Nephron progenitor cell (in vitro differentiated cells): ENCODE measurements around the gene DUSP15.
A peak's percentile ranks its signal among the peaks of the same experiment; 100 is the strongest.

Experiments
- DNase-seq: peaks from one replicate; pipeline ENCODE4 v3.0.0; 2021
- H3K27ac Mint-ChIP-seq: 2 replicates; pipeline ENCODE4 v1.8.0; 2021; ENCODE audit warnings: mild to moderate bottlenecking, moderate library complexity, mixed read lengths
- H3K27me3 Mint-ChIP-seq: 2 replicates; pipeline ENCODE4 v1.8.0; 2021; ENCODE audit warnings: mild to moderate bottlenecking, low read depth, mixed read lengths; ENCODE audit not compliant: poor library complexity
- H3K36me3 Mint-ChIP-seq: 2 replicates; pipeline ENCODE4 v1.8.0; 2021; ENCODE audit warnings: low read depth, mixed read lengths
- H3K4me1 Mint-ChIP-seq: 2 replicates; pipeline ENCODE4 v1.8.0; 2021; ENCODE audit warnings: mixed read lengths
- H3K4me3 Mint-ChIP-seq: 2 replicates; pipeline ENCODE4 v1.8.0; 2021; ENCODE audit warnings: mild to moderate bottlenecking, moderate library complexity, mixed read lengths
- H3K9me3 Mint-ChIP-seq: 2 replicates; pipeline ENCODE4 v1.8.0; 2021; ENCODE audit warnings: mild to moderate bottlenecking, moderate library complexity, mixed read lengths
- CTCF ChIP-seq: fragments of 200-600 bp; sonication (generic); IDR thresholded peaks from 2 replicates; pipeline ENCODE4 v1.5.0; 2021; ENCODE audit warnings: antibody characterized with exemption

DUSP15 gene

GRCh38 chr20:31879143-31879987 is 9.0 kb upstream of the DUSP15 start:
- Mint-ChIP-seq H3K27me3 (peaks cover 22% of the 10 kb centered on the region), H3K27ac (peak overlapping the region; percentile 97), H3K9me3 (no peaks in the 10 kb centered on the region), H3K4me3 (peak overlapping the region; percentile 94), H3K36me3 (peaks cover 11% of the 10 kb centered on the region), H3K4me1 (peaks cover 14% of the 10 kb centered on the region)
- no peak for TF ChIP-seq CTCF
- peak; percentile 94 for DNase-seq

GRCh38 chr20:31877684-31878083 is 7.4 kb upstream of the DUSP15 start:
- Mint-ChIP-seq H3K4me3 (no peak overlapping the region), H3K9me3 (no peaks in the 10 kb centered on the region), H3K27ac (no peak overlapping the region), H3K4me1 (peaks cover 22% of the 10 kb centered on the region), H3K27me3 (peaks cover 20% of the 10 kb centered on the region), H3K36me3 (peaks cover 16% of the 10 kb centered on the region)
- no peak for TF ChIP-seq CTCF
- no peak for DNase-seq

GRCh38 chr20:31875671-31876070 is 5.3 kb upstream of the DUSP15 start:
- Mint-ChIP-seq H3K27ac (peak overlapping the region; percentile 83), H3K9me3 (no peaks in the 10 kb centered on the region), H3K4me1 (peaks cover 42% of the 10 kb centered on the region), H3K27me3 (peaks cover 12% of the 10 kb centered on the region), H3K4me3 (no peak overlapping the region), H3K36me3 (peaks cover 16% of the 10 kb centered on the region)
- no peak for TF ChIP-seq CTCF
- DNase-seq = no peak

- H3K4me1 Mint-ChIP-seq = peaks cover 56% of the 10 kb centered on the region
- H3K27ac Mint-ChIP-seq = no peak overlapping the region
- no peak for DNase-seq
- no peaks in the 10 kb centered on the region for H3K9me3 Mint-ChIP-seq
- peaks cover 11% of the 10 kb centered on the region for H3K27me3 Mint-ChIP-seq
- no peak for TF ChIP-seq CTCF
- peak overlapping the region; percentile 8 for H3K4me3 Mint-ChIP-seq
- H3K36me3 Mint-ChIP-seq = peaks cover 16% of the 10 kb centered on the region
Observed at GRCh38 chr20:31872406-31872805, 2.1 kb upstream of the DUSP15 start.

- peaks cover 11% of the 10 kb centered on the region for H3K36me3 Mint-ChIP-seq
- peaks cover 11% of the 10 kb centered on the region for H3K27me3 Mint-ChIP-seq
- H3K4me1 Mint-ChIP-seq = peaks cover 56% of the 10 kb centered on the region
- TF ChIP-seq CTCF = no peak
- no peaks in the 10 kb centered on the region for H3K9me3 Mint-ChIP-seq
- H3K4me3 Mint-ChIP-seq = peak overlapping the region; percentile 93
- DNase-seq = no peak
- no peak overlapping the region for H3K27ac Mint-ChIP-seq
Observed at GRCh38 chr20:31871618-31871954, 1.3 kb upstream of the DUSP15 start.
